Panc1 (cell line): Measurements from ENCODE around the gene CORO2A. TPM values are rescaled to one million over a fixed set of nuclear protein-coding genes. Genes with fewer than 3 reads are reported as not detected.

ENCODE experiments used
- ATAC-seq: fragments of 200-7000 bp; cut with Tn5 transposase; 2 replicates; pipeline ENCODE4 v1.9.1; 2020; ENCODE audit warnings: mild to moderate bottlenecking, moderate library complexity
- BruUV-seq: library from RNA; stranded (reverse); fragments of 400-500 nt; replicated peaks from 2 replicates; lab custom pipeline; 2021; lab: Mats Ljungman, UMichigan
- CTCF ChIA-PET: fragments of 300-600 bp; sonication (Branson Sonifier 250); formaldehyde crosslinking; loops from one replicate; lab custom pipeline; 2022; ENCODE audit warnings: antibody characterized with exemption; lab: Charles Lee
- POLR2A ChIA-PET: fragments of 300-600 bp; sonication (Branson Sonifier 250); formaldehyde crosslinking; loops from one replicate; lab custom pipeline; 2022; ENCODE audit warnings: antibody characterized with exemption; lab: Charles Lee
- DNase-seq: peaks from one replicate; pipeline ENCODE4 v3.0.0-alpha.2; 2010; ENCODE audit warnings: low read depth, low spot score
- H3K27ac ChIP-seq: 2 replicates; pipeline ENCODE4 v1.5.1; 2011; ENCODE audit warnings: mild to moderate bottlenecking, low read length, inconsistent platforms
- H3K27me3 ChIP-seq: fragments of 200-500 bp; sonication (Bioruptor generic); 2 replicates; pipeline ENCODE4 v1.6.0; 2014; ENCODE audit warnings: low read length, inconsistent platforms; ENCODE audit not compliant: control insufficient read depth, insufficient read depth
- H3K36me3 ChIP-seq: fragments of 200-500 bp; sonication (Bioruptor generic); 2 replicates; pipeline ENCODE4 v1.5.1; 2014; ENCODE audit warnings: inconsistent platforms, mild to moderate bottlenecking, low read length, moderate library complexity; ENCODE audit not compliant: control insufficient read depth, insufficient read depth
- H3K4me1 ChIP-seq: 2 replicates; pipeline ENCODE4 v1.5.1; 2011; ENCODE audit warnings: inconsistent platforms, mild to moderate bottlenecking, low read length, moderate library complexity; ENCODE audit not compliant: control insufficient read depth, insufficient read depth
- H3K4me3 ChIP-seq, 2 experiments: 2 replicates each; pipeline ENCODE4 v1.5.1; 2011 to 2012; ENCODE audit warnings: low read depth in 2 of 2, low read length in 2 of 2, mild to moderate bottlenecking in 2 of 2, inconsistent platforms in 1 of 2, moderate library complexity in 1 of 2
- H3K9me3 ChIP-seq: fragments of 200-500 bp; sonication (Bioruptor generic); 2 replicates; pipeline ENCODE4 v1.5.1; 2014; ENCODE audit warnings: low read depth, mild to moderate bottlenecking, inconsistent platforms, low read length, moderate library complexity; ENCODE audit not compliant: control insufficient read depth, insufficient read depth
- CTCF ChIP-seq: fragments of 450-650 bp; IDR thresholded peaks from 2 replicates; pipeline ENCODE4 v1.5.1; 2017; ENCODE audit warnings: mild to moderate bottlenecking
- POLR2AphosphoS5 ChIP-seq: IDR thresholded peaks from 2 replicates; pipeline ENCODE4 v1.6.1; 2012; ENCODE audit warnings: mild to moderate bottlenecking, low read depth, low read length, moderate library complexity
- REST ChIP-seq, 2 experiments: IDR thresholded peaks; 2 replicates each; pipeline ENCODE4 v1.6.1; 2011 to 2012; ENCODE audit warnings: low read depth in 2 of 2, control low read depth in 1 of 2, low read length in 1 of 2, mild to moderate bottlenecking in 1 of 2, moderate library complexity in 1 of 2; ENCODE audit not compliant: insufficient read depth in 1 of 2
- SIN3A ChIP-seq: IDR thresholded peaks from 2 replicates; pipeline ENCODE4 v1.6.1; 2012; ENCODE audit warnings: low read depth, mild to moderate bottlenecking, low read length, moderate library complexity, borderline replicate concordance; ENCODE audit not compliant: insufficient read depth
- TCF7L2 ChIP-seq: IDR thresholded peaks from 2 replicates; pipeline ENCODE4 v1.6.1; 2011; ENCODE audit warnings: mild to moderate bottlenecking, low read depth, low read length, inconsistent platforms
- in situ Hi-C: cut with HindIII; loops from 2 replicates; pipeline ENCODE4 v1.10.0; 2016; ENCODE audit warnings: low sequenced_read_pairs, low pct_unique_long_range_greater_than_20kb
- intact Hi-C: fragments of 100-400 bp; cut with micrococcal nuclease; formaldehyde crosslinking; loops from one replicate; pipeline ENCODE4 v1.10.0; 2022; ENCODE audit not compliant: unreplicated experiment
- total RNA-seq: library from RNA; stranded (reverse); gene quantifications from one replicate; pipeline ENCODE4 v1.2.1, GENCODE V29; 2021; ENCODE audit not compliant: unreplicated experiment

CORO2A gene
- total RNA-seq, 1 experiment from 2014 or later = 2.0 TPM

GRCh38 chr9:98096091-98096490 is 96.3 kb downstream of the CORO2A start:
- H3K9me3 ChIP-seq = no peaks in the 10 kb centered on the region

GRCh38 chr9:98095401-98095800 is 97.0 kb downstream of the CORO2A start:
- TF ChIP-seq REST (IDR thresholded peaks at IDR 0.05; ENCODE audit: insufficient read depth in 1 of 2, low read depth in 2 of 2, low read length in 1 of 2) (no peak), POLR2AphosphoS5 (no peak), TCF7L2 (no peak), CTCF (no peak), SIN3A (no peak)
- no peaks in the 10 kb centered on the region for H3K9me3 ChIP-seq
- no peaks in the 10 kb centered on the region for H3K4me1 ChIP-seq
- H3K4me3 ChIP-seq = no peak overlapping the region
- no peak for DNase-seq
- H3K27me3 ChIP-seq = no peaks in the 10 kb centered on the region
- BruUV-seq = no TSS peak
- in situ Hi-C loops (no loop called here), intact Hi-C loops (no loop called here)
- no peak overlapping the region for H3K27ac ChIP-seq
- H3K36me3 ChIP-seq = no peaks in the 10 kb centered on the region
- ChIA-PET CTCF (no interaction called here), POLR2A (no interaction called here)
- ATAC-seq = no peak

More at GRCh38 chr9:98096091-98096490, 96.3 kb downstream of the CORO2A start:
- Histone ChIP-seq H3K27ac (no peak overlapping the region), H3K4me1 (no peaks in the 10 kb centered on the region), H3K4me3 (no peak overlapping the region), H3K27me3 (no peaks in the 10 kb centered on the region), H3K36me3 (no peaks in the 10 kb centered on the region)
- intact Hi-C loops = no loop called here
- no peak for ATAC-seq
- CTCF ChIA-PET = no interaction called here
- no peak for DNase-seq
- POLR2A ChIA-PET = no interaction called here
- TF ChIP-seq REST (IDR thresholded peaks at IDR 0.05; ENCODE audit: insufficient read depth in 1 of 2, low read depth in 2 of 2, low read length in 1 of 2) = no peak
- no peak for TF ChIP-seq TCF7L2
- TF ChIP-seq POLR2AphosphoS5 = no peak
- no peak for TF ChIP-seq SIN3A
- no peak for TF ChIP-seq CTCF
- no TSS peak for BruUV-seq
- in situ Hi-C loops = no loop called here
